Stimulated activated CD8-positive, alpha-beta memory T cell treated with anti-CD3 and anti-CD28 coated beads, Interleukin-4, amount 100 ng/mL, for 24 hours (primary cell): ENCODE data around the gene ABLIM2.

Experiments used
- DNase-seq: peaks from one replicate; pipeline ENCODE4 v3.0.0-alpha.2; 2020; ENCODE audit warnings: low read depth

The ABLIM2 gene

DNA sequence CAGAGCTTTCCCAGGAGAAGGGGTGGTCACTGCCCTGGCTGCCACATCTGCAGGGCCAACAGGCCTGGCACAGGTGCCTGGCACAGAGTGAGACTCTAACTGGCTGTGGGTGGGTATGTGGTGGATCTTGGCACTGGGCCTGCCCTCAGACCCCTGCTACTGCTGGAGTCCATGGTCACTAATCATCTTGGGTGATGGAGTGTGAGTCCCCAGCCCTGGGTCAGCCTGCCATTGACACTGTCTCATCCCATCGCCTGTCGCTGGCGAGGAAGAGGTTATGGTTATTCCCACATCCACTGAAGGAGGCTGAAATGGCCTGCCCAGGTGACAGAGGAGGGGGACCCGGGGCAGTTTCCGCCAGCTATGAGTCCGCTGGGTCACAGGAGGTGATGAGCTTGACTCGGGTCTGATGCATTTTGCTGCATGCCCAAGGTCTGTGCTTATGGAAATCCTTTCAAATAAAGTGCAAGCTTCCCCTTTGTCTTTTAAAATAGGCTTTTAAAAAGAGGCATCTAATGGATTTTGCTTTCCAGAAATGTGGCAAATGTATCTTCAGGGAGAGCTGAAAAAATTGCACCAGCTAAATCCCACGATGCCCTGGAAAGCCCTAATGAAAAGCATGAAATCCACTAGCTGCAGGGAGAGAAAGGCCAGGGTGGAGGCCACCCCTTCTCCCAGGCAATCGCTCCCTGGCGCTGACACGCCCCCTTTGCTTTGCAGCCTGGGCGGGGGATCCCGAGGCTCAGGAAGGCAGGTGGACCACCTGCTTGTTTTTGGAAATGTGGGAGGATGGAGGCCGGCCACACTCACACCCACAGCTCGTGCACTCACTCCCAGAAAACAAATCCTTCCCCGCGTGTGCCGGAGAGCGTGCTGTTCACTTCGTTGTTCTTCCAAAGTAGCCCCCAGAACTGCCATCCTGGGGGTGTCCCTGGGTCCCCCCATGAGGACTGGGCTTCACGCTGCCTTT is 54.9 kb downstream of the ABLIM2 start:
- no peak for DNase-seq

DNA sequence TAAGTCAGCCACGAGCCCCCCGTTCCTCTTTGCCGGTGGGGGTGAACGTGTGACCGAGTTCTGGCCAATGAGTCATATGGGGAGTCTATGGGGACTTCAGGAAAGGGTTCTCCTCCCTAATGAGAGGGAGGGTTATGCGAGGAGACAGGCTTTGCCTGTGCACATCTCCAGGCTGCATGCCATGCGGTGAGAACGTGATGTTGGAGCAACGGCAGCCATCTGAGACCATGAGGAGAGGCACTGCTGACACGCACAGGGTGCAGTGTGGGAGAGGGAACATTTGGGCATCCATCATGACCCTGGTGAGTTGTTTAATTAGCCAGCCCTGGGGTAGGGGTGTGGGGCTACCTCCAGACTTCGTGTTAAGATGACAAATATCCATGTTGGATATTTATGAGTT is 55.8 kb downstream of the ABLIM2 start:
- DNase-seq: no peak

DNA sequence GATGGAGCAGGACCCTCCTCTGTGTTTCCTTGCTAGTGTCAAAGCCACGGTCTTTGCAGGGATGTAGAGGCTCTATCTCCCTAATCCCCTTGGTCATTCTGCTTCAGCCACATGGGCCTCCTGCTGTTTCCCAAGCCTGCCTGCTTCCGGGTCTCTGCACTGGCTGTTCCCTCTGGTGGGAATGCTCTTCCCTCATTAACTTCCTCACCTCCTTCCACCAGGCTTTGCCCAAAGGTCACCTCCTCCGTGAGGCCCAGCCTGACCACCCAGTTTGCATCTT is 56.6 kb downstream of the ABLIM2 start:
- DNase-seq: no peak

DNA sequence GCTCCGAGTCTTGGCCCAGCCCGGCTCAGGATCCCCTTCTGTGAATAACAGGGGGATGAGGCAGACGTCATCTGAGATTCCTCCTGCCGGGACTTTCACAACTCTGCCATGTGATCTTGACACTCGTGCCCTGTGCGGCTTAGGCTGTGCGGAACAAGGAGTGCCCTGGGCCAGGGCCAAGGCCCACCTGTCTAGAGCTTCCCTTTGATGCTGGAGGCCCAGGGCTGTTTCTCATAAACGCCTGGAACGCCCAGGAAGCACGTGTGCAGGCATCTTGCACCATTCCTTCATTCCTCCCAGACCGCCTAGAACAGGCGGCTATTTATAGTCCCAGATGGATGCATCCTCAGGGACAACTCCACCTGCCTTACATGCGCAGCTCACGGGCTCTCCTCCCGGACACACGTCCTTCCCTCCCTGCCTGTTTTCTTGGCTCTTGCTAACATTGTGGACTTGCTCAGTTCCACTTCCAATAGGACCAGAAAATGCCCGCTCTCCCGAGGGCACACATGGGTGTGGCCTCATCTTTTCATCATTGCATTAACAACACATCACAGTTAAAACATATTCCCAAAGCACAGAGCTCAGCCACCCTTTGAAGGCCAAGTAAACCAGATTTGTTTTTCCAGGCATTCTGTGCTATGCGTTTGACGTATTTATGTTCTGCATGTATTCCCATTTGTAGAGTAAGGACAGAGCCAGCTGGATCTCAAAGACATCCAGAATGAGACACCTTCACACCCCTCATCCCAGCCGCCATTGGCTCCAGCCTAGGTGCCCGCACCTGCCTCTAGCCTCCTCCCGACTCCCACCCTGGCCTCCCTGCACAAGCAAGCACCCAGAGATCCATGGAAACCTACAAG is 57.2 kb downstream of the ABLIM2 start:
- DNase-seq: no peak

DNA sequence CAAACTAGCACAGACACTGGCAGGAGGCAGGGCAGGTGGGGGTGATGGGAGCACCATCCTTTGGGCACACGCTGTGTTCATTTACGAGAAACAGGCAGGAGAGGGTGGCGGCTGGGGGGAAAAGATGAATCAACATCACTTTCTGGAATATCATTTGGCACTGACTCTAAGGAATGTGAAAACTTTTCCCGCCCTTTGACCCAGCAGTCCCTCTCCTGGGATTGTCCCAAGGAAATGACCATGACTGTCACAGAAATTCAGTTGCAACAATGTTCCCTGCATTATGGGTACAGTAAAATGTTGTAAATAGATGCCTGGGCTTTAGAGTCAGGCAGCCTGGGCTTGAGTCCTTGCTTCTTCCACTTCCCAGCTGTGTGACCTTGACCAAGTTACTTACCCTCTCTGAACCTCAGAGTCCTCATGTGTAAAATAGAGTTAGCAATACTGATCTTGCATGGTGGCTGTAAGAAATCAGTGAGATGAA is 58.6 kb downstream of the ABLIM2 start:
- DNase-seq: no peak

DNA sequence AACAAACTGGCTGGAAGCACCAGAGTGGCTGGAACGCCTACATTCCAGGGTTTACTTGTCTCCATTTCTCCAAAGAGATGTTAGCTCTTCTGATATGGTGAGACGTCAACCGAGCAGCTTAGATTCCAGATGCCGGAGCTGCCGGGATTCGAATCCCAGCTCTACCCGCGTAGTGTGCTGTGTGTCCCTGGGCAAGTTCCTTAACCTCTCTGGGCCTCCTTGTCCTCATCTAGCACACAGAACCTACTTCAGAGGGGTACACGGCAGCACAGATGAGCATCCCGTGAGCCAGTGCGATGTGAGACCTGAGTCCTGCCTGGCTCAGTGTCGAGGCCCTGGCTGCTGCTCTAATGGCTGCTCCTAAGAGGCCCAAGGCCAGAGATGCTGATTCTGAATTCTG is 60.1 kb downstream of the ABLIM2 start:
- no peak for DNase-seq

DNA sequence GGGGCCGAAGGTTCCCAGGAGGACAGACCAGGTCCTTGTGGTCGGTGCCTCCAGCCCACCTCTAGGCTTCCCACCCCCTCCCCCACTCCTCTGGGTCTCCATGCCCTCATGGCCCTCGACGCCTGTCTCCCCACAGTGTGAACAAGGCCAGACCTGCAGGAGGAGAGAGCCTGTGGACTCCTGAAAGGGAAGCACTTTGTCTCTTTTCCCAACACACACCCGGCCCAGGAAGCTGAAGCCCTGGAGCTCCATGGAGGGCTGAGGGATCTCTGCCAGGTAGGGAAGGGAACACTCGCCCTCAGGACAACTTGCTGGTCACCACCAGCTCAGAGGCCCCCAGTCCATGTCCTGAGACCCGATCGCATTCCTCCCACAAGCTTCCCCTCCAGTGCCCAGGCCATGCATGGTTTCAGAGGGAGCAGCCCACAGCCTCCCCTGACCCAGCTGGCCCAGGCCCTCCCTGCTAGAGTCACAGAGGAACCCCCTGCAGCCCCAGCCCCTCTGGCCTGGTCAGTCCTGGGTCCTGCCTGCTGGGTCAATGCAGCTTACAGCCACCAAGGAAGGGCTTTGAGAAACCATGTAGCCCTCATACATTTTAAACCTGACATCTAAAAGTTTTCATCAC is 60.8 kb downstream of the ABLIM2 start:
- no peak for DNase-seq

DNA sequence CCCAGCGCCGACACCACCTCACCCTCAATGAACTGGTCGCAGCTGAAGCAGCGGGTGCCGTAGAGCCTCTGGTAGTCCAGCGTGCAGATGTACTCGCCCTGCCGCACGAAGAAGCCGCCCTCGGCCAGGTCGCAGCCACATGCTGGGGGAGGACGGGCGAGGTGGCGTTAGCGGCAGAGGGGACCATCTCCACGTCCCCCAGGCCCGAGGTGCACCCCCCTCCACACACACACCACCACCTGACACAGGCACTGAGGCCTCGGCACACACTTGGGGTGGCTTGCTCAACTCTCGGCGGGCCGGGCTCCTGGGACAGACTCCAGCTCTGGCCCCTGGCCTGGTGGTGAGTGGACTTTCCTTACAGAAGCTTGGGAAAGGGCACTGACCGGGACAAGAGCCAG is 61.5 kb downstream of the ABLIM2 start:
- no peak for DNase-seq

DNA sequence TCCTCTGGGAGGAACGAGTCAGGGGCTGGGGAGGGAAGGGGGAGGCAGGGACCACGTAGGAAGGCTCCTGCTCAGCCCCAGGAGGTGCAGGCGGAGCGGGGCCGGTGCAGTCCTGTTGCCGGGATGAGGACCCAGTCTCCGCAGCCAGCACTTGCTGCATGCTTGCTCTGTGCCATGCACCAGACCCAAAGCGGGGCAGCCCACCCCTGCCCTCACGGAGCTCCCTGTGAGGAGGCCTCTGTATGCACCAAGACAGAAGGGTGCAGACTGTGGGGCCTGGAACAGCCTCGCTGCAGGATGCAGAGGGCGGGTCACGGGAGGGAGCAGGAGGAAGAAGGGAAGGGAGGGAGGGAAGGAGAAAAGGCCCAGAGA is 61.9 kb downstream of the ABLIM2 start:
- DNase-seq: no peak

DNA sequence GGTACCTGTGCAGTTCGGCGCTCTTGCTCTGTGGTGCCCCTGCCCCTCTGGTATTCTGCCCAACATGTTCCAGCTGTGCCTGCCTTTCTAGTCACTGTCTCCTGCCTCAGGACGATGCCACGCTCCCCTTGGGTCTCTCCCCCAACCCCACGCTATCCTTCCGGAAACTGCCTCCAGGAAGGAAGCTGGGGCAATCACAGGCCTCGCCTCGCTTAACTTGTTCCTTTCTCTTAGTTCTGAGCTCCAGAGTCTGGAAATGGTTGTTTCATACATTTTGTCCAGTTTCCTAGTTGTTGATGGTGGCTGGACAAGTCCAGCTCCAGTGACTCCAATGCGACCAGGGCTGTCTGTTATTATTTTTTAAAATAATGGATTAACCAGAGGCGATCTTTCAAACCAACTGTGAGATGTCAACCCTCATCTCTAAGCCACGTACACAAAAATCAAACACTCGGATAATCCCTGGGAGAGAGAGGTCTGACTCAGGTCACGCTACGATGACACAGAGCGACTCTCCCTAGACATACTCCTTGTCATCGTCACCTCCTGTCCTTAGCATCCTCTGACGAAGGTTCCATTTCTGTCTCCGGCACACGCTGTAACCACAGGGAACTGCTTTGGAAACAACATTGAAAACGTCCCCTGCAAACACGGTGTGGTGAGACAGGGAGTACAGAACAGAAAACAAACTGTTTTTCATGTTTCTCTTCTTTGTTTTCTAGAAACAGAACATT is 62.5 kb downstream of the ABLIM2 start:
- DNase-seq: no peak

DNA sequence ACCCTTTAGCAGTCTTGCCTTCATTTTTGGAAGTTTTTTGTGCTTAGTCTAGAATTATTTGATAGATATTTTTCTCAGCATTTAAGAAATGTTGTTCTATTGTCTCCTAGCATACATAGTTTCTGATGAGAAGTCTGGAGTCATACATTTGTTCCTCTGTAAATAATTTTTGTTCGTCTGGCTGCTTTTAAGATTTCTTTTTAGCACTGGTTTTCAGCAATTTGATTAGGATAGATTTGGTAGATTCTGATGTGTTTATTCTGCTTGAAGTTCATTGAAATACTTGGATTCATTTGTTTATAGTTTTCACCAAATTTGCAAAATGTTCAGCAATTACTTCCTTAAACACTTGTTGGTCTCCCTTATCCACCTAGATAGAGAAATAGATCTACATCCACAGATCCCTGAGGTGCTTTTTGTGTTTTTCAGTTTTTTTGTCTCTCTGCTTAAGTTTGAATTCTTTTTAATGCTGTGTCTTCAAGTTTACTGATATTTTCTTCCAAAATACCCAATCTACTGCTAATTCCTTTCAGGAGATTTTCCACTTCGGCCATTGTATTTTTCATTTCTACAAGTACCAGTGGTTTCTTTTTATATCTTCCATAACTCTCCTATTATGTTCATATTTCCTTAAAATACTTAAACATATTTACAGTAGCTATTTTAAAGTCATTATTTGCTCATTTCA is 64.9 kb downstream of the ABLIM2 start:
- DNase-seq: no peak

DNA sequence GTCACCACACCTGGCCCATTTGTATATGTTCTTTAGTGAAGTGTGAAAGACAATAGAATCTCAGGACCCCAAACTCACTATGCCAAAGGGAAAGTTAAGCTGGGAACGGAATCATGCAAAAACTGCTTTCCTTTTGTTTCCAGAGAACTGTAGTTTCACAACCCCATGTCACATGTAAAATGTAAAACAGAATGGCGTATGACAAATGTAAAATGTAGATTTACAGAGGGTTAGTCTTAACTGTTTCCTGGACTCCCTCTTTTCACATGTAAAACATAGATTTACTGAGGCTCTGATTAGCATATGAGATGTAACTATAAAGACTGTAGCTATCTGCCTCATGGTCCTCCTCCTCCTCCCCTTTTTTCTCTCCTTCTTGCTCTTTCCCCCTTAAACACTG is 66.3 kb downstream of the ABLIM2 start:
- DNase-seq: no peak

DNA sequence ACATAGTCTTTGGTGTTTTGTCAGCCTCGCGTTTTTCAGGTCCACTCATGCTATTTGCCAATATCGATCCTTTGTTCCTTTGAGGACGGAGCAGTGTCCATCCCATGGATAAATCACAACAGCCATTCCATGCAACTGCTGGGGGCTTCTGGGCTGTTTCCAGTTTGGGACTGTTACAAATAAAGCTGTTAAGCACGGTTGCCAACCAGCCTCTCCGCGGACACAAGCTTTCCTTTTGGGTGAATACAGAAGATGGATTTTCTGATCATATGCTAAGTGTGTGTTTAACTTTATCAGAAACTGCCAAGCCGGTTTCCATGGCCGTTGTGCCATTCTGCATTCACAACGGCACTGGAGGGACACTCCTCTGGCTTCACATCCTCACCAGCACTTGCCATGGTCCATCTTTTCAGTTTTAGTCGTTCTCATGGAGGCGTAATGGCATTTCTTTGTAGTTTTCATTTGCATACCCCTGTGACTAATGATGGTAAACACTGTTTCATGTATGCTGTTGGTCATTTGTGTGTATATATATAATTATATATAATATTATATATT is 67.8 kb downstream of the ABLIM2 start:
- no peak for DNase-seq

DNA sequence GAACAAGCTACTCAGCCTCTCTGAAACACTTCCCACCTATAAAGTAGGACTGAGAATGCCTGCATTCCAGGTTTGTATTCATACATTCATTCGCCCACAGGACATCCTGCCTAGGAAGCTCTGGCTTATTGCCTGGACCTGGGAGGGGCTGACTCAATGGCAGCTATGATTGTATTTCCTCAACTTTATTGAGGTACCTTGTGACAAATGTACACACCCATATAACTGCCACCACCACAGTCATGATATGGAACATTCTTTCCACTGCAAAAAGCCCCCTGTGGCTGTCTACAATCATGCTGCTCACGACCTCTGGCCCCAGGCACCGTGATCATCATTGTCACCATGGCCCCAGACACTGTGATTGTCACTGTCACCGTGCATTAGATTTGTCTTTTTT is 68.3 kb downstream of the ABLIM2 start:
- DNase-seq: no peak

DNA sequence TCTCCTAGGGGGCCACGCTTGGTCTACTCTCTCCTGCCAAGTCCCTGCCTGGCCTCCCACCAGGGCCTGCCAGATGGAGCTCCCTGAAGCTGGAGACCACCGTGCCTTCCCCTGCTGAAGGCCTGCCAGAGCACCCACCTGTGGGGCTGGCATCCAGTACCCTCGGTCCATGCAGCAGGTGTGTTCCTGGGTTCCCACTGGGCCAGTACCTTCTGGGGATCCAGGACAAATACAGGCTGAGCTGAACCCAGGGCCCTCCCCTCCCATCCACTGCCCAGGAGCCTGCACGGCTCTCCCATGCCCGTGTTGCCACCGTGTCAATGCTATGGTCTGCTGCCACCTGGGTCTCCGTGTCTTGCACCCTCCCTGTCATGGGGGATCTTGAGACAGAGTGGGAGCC is 68.8 kb downstream of the ABLIM2 start:
- no peak for DNase-seq

DNA sequence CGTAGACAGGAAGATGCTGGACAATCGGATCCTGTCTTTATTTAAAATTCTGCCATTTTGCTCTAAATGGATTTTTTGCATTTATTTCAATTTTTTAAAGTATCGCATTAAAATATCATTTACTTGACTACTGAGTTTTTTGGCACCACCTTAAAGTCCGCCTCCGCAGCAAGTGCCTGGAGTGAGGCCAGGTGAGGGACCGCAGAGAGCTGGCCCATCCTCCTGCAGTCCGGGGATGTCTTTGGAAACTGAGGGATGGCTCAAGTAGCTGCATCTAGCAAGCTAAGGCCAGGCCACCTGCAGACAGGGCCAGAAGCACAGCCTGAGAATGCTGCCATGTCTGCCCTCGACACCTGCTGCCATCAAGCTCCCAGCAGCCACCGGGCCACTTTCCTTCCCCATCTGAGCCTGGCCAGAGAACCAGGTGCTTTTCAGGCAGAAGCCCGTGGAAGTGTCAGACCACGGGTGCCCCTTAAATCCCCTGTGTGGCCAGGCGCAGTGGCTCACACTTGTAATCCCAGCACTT is 69.6 kb downstream of the ABLIM2 start:
- no peak for DNase-seq

DNA sequence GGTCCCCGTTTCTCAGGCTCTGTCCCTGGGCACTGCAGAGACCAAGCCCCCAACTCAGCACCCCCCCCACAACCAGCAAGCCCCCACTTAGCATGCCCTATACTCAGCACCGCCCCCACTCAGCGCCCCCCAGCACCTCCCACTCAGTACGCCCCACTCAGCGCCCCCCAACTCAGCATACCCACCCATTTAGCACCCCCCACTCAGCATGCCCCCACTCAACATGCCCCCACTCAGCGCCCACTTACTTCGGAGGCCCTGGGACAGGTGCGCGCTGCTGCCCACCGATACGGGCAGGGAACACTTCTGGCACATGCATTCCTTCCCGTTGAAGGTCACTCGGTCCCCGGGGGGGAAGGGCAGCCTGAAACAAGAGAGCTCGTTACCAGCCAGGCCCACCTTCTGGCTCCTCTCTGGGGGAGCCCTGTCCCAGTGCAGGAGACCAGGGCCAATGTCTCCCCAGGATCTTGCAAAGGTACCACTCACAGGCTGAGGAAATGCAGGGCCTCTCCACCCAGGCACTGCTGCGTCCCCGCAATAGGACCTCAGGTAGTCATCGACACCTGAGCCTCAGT is 70.6 kb downstream of the ABLIM2 start:
- no peak for DNase-seq

DNA sequence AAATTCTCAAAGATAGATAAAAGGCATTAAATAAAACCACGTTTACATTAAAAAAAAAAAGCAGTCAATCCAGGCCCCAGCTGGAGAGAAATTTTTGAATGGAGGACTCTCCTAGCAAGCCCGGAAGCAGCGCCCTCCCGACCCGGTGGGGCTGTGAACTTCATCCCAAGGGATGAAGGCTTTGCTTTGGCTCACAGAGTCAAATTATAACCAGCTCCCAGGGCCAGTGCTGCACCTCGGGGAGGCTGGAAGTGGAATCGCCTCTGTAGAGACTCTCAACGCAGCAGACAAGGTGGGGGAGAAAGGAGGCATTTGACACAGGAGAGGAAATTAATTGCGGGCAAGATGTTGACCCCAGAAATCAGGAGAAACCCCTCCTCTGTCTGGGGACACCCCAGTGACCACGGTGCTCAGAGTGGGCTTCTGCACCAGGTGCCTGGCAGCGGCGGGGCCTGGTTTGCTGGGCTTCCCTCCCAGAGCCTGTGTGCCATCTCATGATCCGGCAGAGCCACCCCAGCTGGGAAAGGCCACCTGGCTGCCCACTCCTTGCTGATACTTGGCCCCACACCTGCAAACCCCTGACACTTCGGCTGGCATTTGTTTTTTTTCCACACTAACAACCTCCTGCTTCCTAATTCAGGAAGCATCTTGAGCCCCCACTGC is 71.7 kb downstream of the ABLIM2 start:
- no peak for DNase-seq

DNA sequence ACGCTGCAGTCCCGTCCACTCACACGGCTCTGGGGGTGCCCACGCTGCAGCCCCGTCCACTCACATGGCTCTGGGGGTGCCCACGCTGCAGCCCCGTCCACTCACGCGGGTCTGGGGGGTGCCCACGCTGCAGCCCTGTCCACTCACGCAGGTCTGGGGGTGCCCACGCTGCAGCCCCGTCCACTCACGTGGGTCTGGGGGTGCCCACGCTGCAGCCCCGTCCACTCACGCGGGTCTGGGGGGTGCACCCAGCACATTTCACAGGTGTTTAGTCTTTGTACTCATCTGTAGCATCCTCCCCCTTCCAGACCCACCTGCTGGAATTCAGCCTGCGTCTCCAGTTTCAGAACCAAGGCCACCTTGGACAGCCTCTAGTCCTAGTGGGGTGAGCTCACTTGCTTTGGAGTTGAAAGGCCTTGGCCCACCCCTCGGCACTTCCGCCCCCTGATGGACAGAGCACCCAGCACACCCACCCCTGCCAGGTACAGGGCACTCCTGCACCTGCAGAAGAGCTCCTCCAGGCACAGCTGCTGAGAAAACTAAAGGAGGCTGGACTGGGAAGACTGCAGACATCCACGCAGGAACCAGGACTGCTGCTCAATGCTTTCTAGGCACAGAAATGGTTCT is 73.0 kb downstream of the ABLIM2 start:
- no peak for DNase-seq
